GM12878 (cell line): Measurements from ENCODE around the gene FGF14. TPM values are rescaled to one million over a fixed set of nuclear protein-coding genes. Genes with fewer than 3 reads are reported as not detected.

Experiments used
- ATAC-seq: fragments of 200-7000 bp; cut with Tn5 transposase; 3 replicates; pipeline ENCODE4 v1.9.1; 2020; ENCODE audit warnings: mild to moderate bottlenecking, moderate library complexity
- BruUV-seq: library from RNA; stranded (reverse); fragments of 400-500 nt; replicated peaks from 2 replicates; lab custom pipeline; 2021; lab: Mats Ljungman, UMichigan
- CTCF ChIA-PET: fragments of 300-600 bp; sonication (Branson Sonifier 250); formaldehyde crosslinking; extraction: SDS; loops from one replicate; lab custom pipeline; 2021; ENCODE audit warnings: inconsistent platforms; lab: Yijun Ruan, JAX
- POLR2A ChIA-PET: fragments of 350-600 bp; formaldehyde crosslinking; extraction: SDS; loops from one replicate; lab custom pipeline; 2021; ENCODE audit warnings: inconsistent platforms; lab: Charles Lee
- RAD21 ChIA-PET: fragments of 300-600 bp; sonication (Branson Sonifier 250); formaldehyde crosslinking; loops from one replicate; lab custom pipeline; 2023; ENCODE audit warnings: antibody characterized with exemption; ENCODE audit not compliant: unreplicated experiment; lab: Charles Lee
- SMC1A ChIA-PET: fragments of 300-600 bp; sonication (Branson Sonifier 250); formaldehyde crosslinking; loops from one replicate; lab custom pipeline; 2023; ENCODE audit not compliant: unreplicated experiment, uncharacterized antibody; lab: Charles Lee
- DNase-seq: peaks from one replicate; pipeline ENCODE4 v3.0.0-alpha.2; 2011; ENCODE audit warnings: low read depth, low spot score
- FAIRE-seq: peaks from 3 replicates; lab custom pipeline; 2011; peaks lifted over from hg19 to GRCh38; lab: Jason Lieb, UNC
- H2AFZ ChIP-seq: 2 replicates; pipeline ENCODE4 v1.6.0; 2011; ENCODE audit warnings: low read depth, low read length, control low read depth; ENCODE audit not compliant: control insufficient read depth
- H3K27ac ChIP-seq: 2 replicates; pipeline ENCODE4 v1.5.1; 2011; ENCODE audit warnings: control low read depth; ENCODE audit not compliant: control insufficient read depth, insufficient read depth
- H3K27me3 ChIP-seq, 2 experiments: replicated peaks in 1 of 2; 2 replicates each; pipeline versions ENCODE4 v1.6.0 to v1.6.1; 2011; ENCODE audit warnings: low read length in 1 of 2; ENCODE audit not compliant: control insufficient read depth in 2 of 2, insufficient read depth in 2 of 2
- H3K36me3 ChIP-seq, 2 experiments: 2 replicates each; pipeline ENCODE4 v1.5.1; 2011; ENCODE audit warnings: low read length in 1 of 2; ENCODE audit not compliant: control insufficient read depth in 2 of 2, insufficient read depth in 2 of 2
- H3K4me1 ChIP-seq: 2 replicates; pipeline ENCODE4 v1.6.1; 2011; ENCODE audit warnings: mild to moderate bottlenecking, low read length, moderate library complexity, mixed read lengths; ENCODE audit not compliant: control insufficient read depth, insufficient read depth
- H3K4me2 ChIP-seq: 2 replicates; pipeline ENCODE4 v1.6.0; 2011; ENCODE audit warnings: control low read depth; ENCODE audit not compliant: control insufficient read depth, insufficient read depth
- H3K4me3 ChIP-seq: fragments of 200-600 bp; sonication (generic); 2 replicates; pipeline ENCODE4 v1.5.1; 2016
- H3K79me2 ChIP-seq: 2 replicates; pipeline ENCODE4 v1.6.0; 2011; ENCODE audit warnings: low read length; ENCODE audit not compliant: control insufficient read depth, insufficient read depth
- H3K9ac ChIP-seq: 2 replicates; pipeline ENCODE4 v1.8.0; 2011; ENCODE audit warnings: low read length, control low read depth, mixed read lengths; ENCODE audit not compliant: control insufficient read depth, insufficient read depth
- H3K9me3 ChIP-seq: replicated peaks from 3 replicates; pipeline ENCODE4 v1.5.1; 2011; ENCODE audit warnings: mild to moderate bottlenecking, low read length; ENCODE audit not compliant: control insufficient read depth, insufficient read depth
- H4K20me1 ChIP-seq: 2 replicates; pipeline ENCODE4 v1.6.0; 2011; ENCODE audit not compliant: control insufficient read depth, insufficient read depth
- CHD4 ChIP-seq: fragments of 200-600 bp; sonication (generic); IDR thresholded peaks from 2 replicates; pipeline ENCODE4 v1.6.1; 2016; ENCODE audit warnings: mild to moderate bottlenecking
- NR2F1 ChIP-seq: fragments of 450-650 bp; conservative IDR thresholded peaks from 2 replicates; pipeline ENCODE4 v1.6.1; 2017; ENCODE audit warnings: mild to moderate bottlenecking
- POU2F2 ChIP-seq: IDR thresholded peaks from 3 replicates; pipeline ENCODE4 v1.6.1; 2011; ENCODE audit warnings: low read depth, mild to moderate bottlenecking, low read length, borderline replicate concordance
- RAD21 ChIP-seq: IDR thresholded peaks from 2 replicates; pipeline ENCODE4 v1.6.1; 2011; ENCODE audit warnings: mild to moderate bottlenecking, low read depth, low read length, moderate library complexity; ENCODE audit not compliant: insufficient read depth
- SRF ChIP-seq, 2 experiments: IDR thresholded peaks; 2 replicates each; pipeline ENCODE4 v1.6.1; 2011; ENCODE audit warnings: low read depth in 2 of 2, low read length in 2 of 2, mild to moderate bottlenecking in 1 of 2, moderate library complexity in 1 of 2
- TCF12 ChIP-seq: IDR thresholded peaks from 2 replicates; pipeline ENCODE4 v1.6.1; 2011; ENCODE audit warnings: low read depth, mild to moderate bottlenecking, low read length
- ZNF24 ChIP-seq: fragments of 450-650 bp; IDR thresholded peaks from 2 replicates; pipeline ENCODE4 v1.6.1; 2017; ENCODE audit warnings: antibody characterized with exemption, mild to moderate bottlenecking
- ZNF384 ChIP-seq: IDR thresholded peaks from 2 replicates; pipeline ENCODE4 v1.6.1; 2012; ENCODE audit warnings: low read depth, mild to moderate bottlenecking, low read length, improper control_type of control experiment, borderline replicate concordance
- WGBS: methylation state at CpG from one replicate; pipeline ENCODE4 v1.1.6; 2016; ENCODE audit warnings: low lambda C conversion rate; ENCODE audit not compliant: insufficient replicate concordance, insufficient coverage; ENCODE audit errors: missing lambda C conversion rate; 5-methylcytosine and 5-hydroxymethylcytosine counted together
- in situ Hi-C: fragments of 300-500 bp; cut with MboI; formaldehyde crosslinking; loops from 9 replicates; pipeline ENCODE4 v1.14.3; 2018; ENCODE audit warnings: mixed read lengths
- intact Hi-C: fragments of 100-400 bp; cut with micrococcal nuclease; formaldehyde crosslinking; loops from one replicate; pipeline ENCODE4 v1.14.2; 2022; ENCODE audit not compliant: unreplicated experiment
- polyA plus RNA-seq, 11 experiments: library from polyadenylated mRNA; depleted of rRNA in 4 of 11; unstranded in 6 of 11; stranded (reverse) in 5 of 11; fragments of >200 nt; fragmentation: Nextera tagmentation in 4 of 11; fragmentation: Illumina TruSeq in 1 of 11; extraction: Ambion mirVana in 4 of 11; extraction: Trizol in 1 of 11; gene quantifications; 1 replicate in 1 of 11; 2 replicates in 10 of 11; pipeline versions ENCODE4 v1.2.1 to v1.2.3, GENCODE V29; 2011 to 2016; ENCODE audit warnings: inconsistent platforms in 2 of 11, missing spikeins in 2 of 11, low read depth in 1 of 11
- total RNA-seq, 4 experiments: library from RNA; depleted of rRNA in 3 of 4; stranded (reverse); fragments of >200 nt in 3 of 4; fragmentation: Illumina TruSeq in 1 of 4; extraction: Trizol in 1 of 4; gene quantifications; 2 replicates each; pipeline versions ENCODE4 v1.2.1 to v1.2.3, GENCODE V29; 2013 to 2021
- TF ChIP-seq, protein P1 (sequence below): IDR thresholded peaks from 2 replicates; pipeline ENCODE4 v1.6.1; 2011; ENCODE audit warnings: mild to moderate bottlenecking, low read depth, low read length, moderate library complexity; ENCODE audit not compliant: insufficient replicate concordance
- TF ChIP-seq, protein P2 (sequence below): IDR thresholded peaks from 2 replicates; pipeline ENCODE4 v1.6.1; 2011; ENCODE audit warnings: low read depth, mild to moderate bottlenecking, low read length, moderate library complexity, borderline replicate concordance; ENCODE audit errors: extremely low read depth

FGF14 gene
- total and polyA plus RNA-seq, 10 of the 15 experiments (the other 5 are each of a cell fraction or from before 2014, with no cell fraction given): under 0.01 to 0.44 (median 0.04) TPM

DNA sequence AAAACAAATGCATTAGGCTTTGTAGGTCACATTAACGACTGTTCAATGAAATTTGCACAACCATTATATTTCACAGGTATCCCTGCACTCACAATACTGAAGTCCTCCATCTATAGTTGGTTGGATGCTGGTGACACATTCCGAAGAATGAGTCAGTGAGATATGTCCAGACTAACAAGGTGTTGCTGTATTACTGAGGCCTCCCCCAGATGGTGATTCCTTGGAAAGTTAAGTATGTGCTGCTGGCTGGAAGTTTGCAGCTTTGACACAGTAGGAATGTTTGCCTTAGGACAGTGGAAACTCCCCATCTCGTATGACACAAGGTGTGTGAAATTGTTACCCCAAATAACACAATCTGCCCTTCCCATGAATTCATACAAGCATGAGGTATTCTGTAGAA is 46.6 kb downstream of the FGF14 start:
- Histone ChIP-seq H2AFZ (no peak overlapping the region), H3K27ac (no peak overlapping the region), H3K4me3 (no peak overlapping the region), H3K9ac (no peak overlapping the region), H3K4me2 (no peak overlapping the region), H3K9me3 (no peaks in the 10 kb centered on the region), H3K4me1 (no peaks in the 10 kb centered on the region), H3K79me2 (no peaks in the 10 kb centered on the region), H3K36me3 (no peaks in the 10 kb centered on the region), H3K27me3 (no peaks in the 10 kb centered on the region), H4K20me1 (no peaks in the 10 kb centered on the region)
- 14% methylated on average over 3 of the region's 3 CpGs for WGBS
- FAIRE-seq (no peak), DNase-seq (no peak), ATAC-seq (no peak)
- intact Hi-C loops: no loop called here
- in situ Hi-C loops: no loop called here
- SMC1A ChIA-PET: no interaction called here
- no TSS peak for BruUV-seq
- TF ChIP-seq ZNF24 (no peak), SRF (IDR thresholded peaks at IDR 0.05; ENCODE audit: low read depth in 2 of 2, low read length in 2 of 2) (no peak), POU2F2 (no peak), CHD4 (no peak), NR2F1 (no peak), TCF12 (no peak), RAD21 (no peak), ZNF384 (no peak)
- TF ChIP-seq, protein P1, sequence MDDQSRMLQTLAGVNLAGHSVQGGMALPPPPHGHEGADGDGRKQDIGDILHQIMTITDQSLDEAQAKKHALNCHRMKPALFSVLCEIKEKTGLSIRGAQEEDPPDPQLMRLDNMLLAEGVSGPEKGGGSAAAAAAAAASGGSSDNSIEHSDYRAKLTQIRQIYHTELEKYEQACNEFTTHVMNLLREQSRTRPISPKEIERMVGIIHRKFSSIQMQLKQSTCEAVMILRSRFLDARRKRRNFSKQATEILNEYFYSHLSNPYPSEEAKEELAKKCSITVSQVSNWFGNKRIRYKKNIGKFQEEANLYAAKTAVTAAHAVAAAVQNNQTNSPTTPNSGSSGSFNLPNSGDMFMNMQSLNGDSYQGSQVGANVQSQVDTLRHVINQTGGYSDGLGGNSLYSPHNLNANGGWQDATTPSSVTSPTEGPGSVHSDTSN: no peak
- TF ChIP-seq, protein P2, sequence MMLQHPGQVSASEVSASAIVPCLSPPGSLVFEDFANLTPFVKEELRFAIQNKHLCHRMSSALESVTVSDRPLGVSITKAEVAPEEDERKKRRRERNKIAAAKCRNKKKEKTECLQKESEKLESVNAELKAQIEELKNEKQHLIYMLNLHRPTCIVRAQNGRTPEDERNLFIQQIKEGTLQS: no peak
- RAD21 ChIA-PET: no interaction called here
- CTCF ChIA-PET: no interaction called here
- POLR2A ChIA-PET: no interaction called here
